ENCODE results near the gene MRGPRX2.

DNA sequence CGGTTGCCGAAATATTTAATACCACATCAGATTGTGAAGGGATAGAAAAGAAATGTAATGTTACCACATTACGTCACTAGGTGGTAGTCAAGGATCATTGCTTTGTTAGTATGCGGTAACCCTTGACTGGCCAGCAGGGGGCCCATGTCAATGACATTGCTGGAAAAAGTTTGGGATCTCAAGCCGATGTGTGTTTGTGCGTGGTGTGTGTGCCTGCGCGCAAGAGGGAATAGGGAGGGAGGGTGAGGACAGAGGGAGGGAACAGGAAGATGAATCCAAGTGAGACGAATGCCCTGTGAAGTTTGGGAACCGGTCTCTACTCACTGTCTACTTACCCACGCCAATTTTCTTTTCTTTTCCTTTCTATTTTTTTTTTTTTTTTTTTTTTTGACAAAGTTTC is 10.7 kb upstream of the MRGPRX2 start:
- TF ChIP-seq, protein P1, sequence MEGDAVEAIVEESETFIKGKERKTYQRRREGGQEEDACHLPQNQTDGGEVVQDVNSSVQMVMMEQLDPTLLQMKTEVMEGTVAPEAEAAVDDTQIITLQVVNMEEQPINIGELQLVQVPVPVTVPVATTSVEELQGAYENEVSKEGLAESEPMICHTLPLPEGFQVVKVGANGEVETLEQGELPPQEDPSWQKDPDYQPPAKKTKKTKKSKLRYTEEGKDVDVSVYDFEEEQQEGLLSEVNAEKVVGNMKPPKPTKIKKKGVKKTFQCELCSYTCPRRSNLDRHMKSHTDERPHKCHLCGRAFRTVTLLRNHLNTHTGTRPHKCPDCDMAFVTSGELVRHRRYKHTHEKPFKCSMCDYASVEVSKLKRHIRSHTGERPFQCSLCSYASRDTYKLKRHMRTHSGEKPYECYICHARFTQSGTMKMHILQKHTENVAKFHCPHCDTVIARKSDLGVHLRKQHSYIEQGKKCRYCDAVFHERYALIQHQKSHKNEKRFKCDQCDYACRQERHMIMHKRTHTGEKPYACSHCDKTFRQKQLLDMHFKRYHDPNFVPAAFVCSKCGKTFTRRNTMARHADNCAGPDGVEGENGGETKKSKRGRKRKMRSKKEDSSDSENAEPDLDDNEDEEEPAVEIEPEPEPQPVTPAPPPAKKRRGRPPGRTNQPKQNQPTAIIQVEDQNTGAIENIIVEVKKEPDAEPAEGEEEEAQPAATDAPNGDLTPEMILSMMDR (IDR thresholded peaks at IDR 0.05), result peak in 1 of 3 donors; percentile 76
- TF ChIP-seq POLR2A (IDR thresholded peaks at IDR 0.05), result no peak
